Measurements from ENCODE around the gene UFD1. TPM values are rescaled to one million over a fixed set of nuclear protein-coding genes. Genes with fewer than 3 reads are reported as not detected.
A peak's percentile ranks its signal among the peaks of the same experiment; 100 is the strongest.

Gene UFD1
- total and polyA plus RNA-seq, 2 donors (not counting 1 experiment from before 2014, with no cell fraction given) = 41.3 to 86.2 TPM

DNA sequence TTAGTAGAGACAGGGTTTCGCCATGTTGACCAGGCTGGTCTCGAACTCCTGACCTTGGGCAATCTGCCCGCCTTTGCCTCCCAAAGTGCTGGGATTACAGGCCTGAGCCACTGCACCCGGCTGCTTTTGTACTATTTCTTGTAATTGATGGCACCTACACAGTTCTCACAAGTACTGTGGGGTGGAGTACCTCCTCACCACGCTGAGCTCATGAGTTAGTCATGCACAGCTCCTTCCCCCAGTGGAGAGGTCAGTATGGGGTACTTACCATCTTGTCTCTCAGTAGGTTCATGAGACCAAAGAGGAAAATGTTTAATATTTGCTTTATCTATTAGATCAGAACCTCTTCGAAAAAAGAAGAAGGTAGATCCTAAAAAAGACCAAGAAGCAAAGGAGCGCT, 44.6 kb downstream of the UFD1 start:
- no peak for DNase-seq (ENCODE audit: low read depth in 2 of 2)
- H3K36me3 ChIP-seq (ENCODE audit: control insufficient read depth, insufficient read depth, low read length) = peaks cover 9% of the 10 kb centered on the region
- no peak overlapping the region for H3K9ac ChIP-seq (ENCODE audit: insufficient read depth, low read length)
- H3K9me3 ChIP-seq (ENCODE audit: control insufficient read depth, insufficient read depth, low read depth, low read length) = no peaks in the 10 kb centered on the region
- no peak overlapping the region for H2AFZ ChIP-seq (ENCODE audit: low read length)
- no peak overlapping the region for H3K27ac ChIP-seq (ENCODE audit: insufficient read depth, low read length)
- H3K79me2 ChIP-seq (ENCODE audit: control insufficient read depth, insufficient read depth, low read length) = peaks cover 19% of the 10 kb centered on the region
- TF ChIP-seq, protein P1, sequence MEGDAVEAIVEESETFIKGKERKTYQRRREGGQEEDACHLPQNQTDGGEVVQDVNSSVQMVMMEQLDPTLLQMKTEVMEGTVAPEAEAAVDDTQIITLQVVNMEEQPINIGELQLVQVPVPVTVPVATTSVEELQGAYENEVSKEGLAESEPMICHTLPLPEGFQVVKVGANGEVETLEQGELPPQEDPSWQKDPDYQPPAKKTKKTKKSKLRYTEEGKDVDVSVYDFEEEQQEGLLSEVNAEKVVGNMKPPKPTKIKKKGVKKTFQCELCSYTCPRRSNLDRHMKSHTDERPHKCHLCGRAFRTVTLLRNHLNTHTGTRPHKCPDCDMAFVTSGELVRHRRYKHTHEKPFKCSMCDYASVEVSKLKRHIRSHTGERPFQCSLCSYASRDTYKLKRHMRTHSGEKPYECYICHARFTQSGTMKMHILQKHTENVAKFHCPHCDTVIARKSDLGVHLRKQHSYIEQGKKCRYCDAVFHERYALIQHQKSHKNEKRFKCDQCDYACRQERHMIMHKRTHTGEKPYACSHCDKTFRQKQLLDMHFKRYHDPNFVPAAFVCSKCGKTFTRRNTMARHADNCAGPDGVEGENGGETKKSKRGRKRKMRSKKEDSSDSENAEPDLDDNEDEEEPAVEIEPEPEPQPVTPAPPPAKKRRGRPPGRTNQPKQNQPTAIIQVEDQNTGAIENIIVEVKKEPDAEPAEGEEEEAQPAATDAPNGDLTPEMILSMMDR (conservative IDR thresholded peaks at IDR 0.05 in 1 of 2, IDR thresholded peaks at IDR 0.05 in 1 of 2; ENCODE audit: low read depth in 1 of 2, low read length in 2 of 2) = no peak
- TF ChIP-seq EZH2 (IDR thresholded peaks at IDR 0.05; ENCODE audit: low read length, missing control alignments) = no peak
- peaks cover under 1% of the 10 kb centered on the region for H4K20me1 ChIP-seq (ENCODE audit: control insufficient read depth, extremely low read depth, insufficient read depth, low read length)
- H3K4me2 ChIP-seq (ENCODE audit: extremely low read depth, insufficient read depth, low read length) = no peak overlapping the region
- no peak overlapping the region for H3K4me3 ChIP-seq (replicated peaks in 1 of 4; ENCODE audit: control extremely low read depth in 1 of 4, insufficient read depth in 1 of 4, low read depth in 3 of 4, low read length in 4 of 4)
- no peaks in the 10 kb centered on the region for H3K27me3 ChIP-seq (ENCODE audit: control insufficient read depth, insufficient read depth, low read length)
- peaks cover 5% of the 10 kb centered on the region for H3K4me1 ChIP-seq (ENCODE audit: control insufficient read depth, extremely low read depth, insufficient read depth, low read length)

DNA sequence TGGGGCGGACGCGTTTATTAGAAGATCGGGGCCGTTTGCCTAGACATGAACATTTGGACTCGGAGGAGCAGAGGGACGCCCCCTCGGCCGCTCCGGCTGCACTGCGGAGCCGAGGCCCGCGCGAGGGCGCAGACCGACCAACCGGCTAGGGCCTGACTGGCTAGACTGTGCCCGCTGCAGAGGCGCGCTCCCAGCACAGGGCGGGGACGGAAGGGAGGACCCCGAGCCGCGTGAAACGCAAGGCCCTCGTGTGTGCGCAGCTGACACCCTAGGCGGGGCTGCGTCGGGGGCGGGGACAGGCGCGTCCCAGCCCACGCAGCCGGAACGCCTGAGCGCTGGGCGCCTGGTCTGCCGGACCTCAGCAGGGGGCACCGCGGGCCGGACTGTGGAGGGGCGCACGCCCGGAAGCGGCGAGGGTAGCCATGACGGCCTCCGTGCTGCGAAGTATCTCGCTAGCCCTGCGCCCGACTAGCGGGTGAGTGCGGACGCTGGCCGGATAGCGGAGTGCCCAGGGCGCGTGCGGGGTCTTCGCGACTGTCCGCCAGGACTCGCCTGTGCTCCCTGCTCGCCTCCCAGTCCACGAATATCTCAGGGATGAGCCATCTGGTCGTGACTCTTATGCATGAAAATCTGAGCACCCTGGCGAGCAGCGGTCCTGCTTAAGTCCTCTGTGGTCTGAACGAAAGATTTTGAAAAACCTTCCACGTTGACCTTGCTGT, 46.7 kb downstream of the UFD1 start, which contains the start of gene MRPL40:
Gene MRPL40, plus strand, starts transcription at position 413 of the 719 bp plus-strand sequence. Its CDS starts 10 bp downstream, at position 423.
- Histone ChIP-seq H3K36me3 (ENCODE audit: control insufficient read depth, insufficient read depth, low read length) (peaks cover 9% of the 10 kb centered on the region), H3K4me3 (replicated peaks in 1 of 4; ENCODE audit: control extremely low read depth in 1 of 4, insufficient read depth in 1 of 4, low read depth in 3 of 4, low read length in 4 of 4) (peak within 1 kb of the TSS; percentile 91 to 99 (median 96)), H3K9ac (ENCODE audit: insufficient read depth, low read length) (peak within 1 kb of the TSS; percentile 99), H2AFZ (ENCODE audit: low read length) (peak within 1 kb of the TSS; percentile 98), H3K9me3 (ENCODE audit: control insufficient read depth, insufficient read depth, low read depth, low read length) (no peaks in the 10 kb centered on the region), H4K20me1 (ENCODE audit: control insufficient read depth, extremely low read depth, insufficient read depth, low read length) (peaks cover 1% of the 10 kb centered on the region), H3K4me1 (ENCODE audit: control insufficient read depth, extremely low read depth, insufficient read depth, low read length) (peaks cover 5% of the 10 kb centered on the region), H3K4me2 (ENCODE audit: extremely low read depth, insufficient read depth, low read length) (peak within 1 kb of the TSS; percentile 99), H3K27me3 (ENCODE audit: control insufficient read depth, insufficient read depth, low read length) (no peaks in the 10 kb centered on the region), H3K27ac (ENCODE audit: insufficient read depth, low read length) (peak within 1 kb of the TSS; percentile 99), H3K79me2 (ENCODE audit: control insufficient read depth, insufficient read depth, low read length) (peaks cover 38% of the 10 kb centered on the region)
- TF ChIP-seq, protein P1 (conservative IDR thresholded peaks at IDR 0.05 in 1 of 2, IDR thresholded peaks at IDR 0.05 in 1 of 2; ENCODE audit: low read depth in 1 of 2, low read length in 2 of 2) = no peak
- no peak for TF ChIP-seq EZH2 (IDR thresholded peaks at IDR 0.05; ENCODE audit: low read length, missing control alignments)
- peak; percentile 95 for DNase-seq (ENCODE audit: low read depth in 2 of 2)

DNA sequence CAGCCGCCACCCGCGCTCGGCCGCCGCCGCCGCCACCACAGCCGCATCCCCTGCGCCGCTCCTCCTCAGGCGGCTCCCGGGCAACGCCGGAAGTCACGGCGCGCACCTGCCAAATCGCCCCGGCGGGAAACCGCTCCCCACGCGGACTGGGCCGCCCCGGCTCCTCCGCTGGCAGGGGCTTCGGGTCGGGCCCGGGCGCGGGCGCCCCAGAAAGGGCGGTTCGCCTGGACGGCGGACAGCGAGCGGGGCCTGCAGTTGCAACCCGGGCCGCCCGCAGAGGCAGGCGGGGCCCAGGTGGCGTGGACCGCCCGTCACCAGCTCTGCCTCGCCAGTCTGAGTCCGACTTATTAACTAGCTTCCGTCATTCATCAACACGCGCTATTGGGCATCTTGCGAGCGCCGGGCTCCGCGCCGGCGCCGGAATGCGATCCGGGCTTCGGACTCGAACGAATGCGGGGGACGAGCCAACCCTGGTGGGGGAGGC, 47.3 kb downstream of the UFD1 start, which contains the start of gene HIRA:
Gene HIRA, minus strand, starts transcription at position 85 of the 484 bp plus-strand sequence. CDS start 257 bp downstream, outside the sequence.
- Histone ChIP-seq H2AFZ (ENCODE audit: low read length) (peak within 1 kb of the TSS; percentile 98), H3K4me2 (ENCODE audit: extremely low read depth, insufficient read depth, low read length) (peak within 1 kb of the TSS; percentile 100), H4K20me1 (ENCODE audit: control insufficient read depth, extremely low read depth, insufficient read depth, low read length) (peaks cover 1% of the 10 kb centered on the region), H3K9me3 (ENCODE audit: control insufficient read depth, insufficient read depth, low read depth, low read length) (no peaks in the 10 kb centered on the region), H3K4me3 (replicated peaks in 1 of 4; ENCODE audit: control extremely low read depth in 1 of 4, insufficient read depth in 1 of 4, low read depth in 3 of 4, low read length in 4 of 4) (peak within 1 kb of the TSS; percentile 91 to 99 (median 96)), H3K27me3 (ENCODE audit: control insufficient read depth, insufficient read depth, low read length) (no peaks in the 10 kb centered on the region), H3K4me1 (ENCODE audit: control insufficient read depth, extremely low read depth, insufficient read depth, low read length) (peaks cover 5% of the 10 kb centered on the region), H3K27ac (ENCODE audit: insufficient read depth, low read length) (peak within 1 kb of the TSS; percentile 99), H3K79me2 (ENCODE audit: control insufficient read depth, insufficient read depth, low read length) (peaks cover 44% of the 10 kb centered on the region), H3K36me3 (ENCODE audit: control insufficient read depth, insufficient read depth, low read length) (peaks cover 7% of the 10 kb centered on the region), H3K9ac (ENCODE audit: insufficient read depth, low read length) (peak within 1 kb of the TSS; percentile 99)
- peak; percentile 71 to 77 for DNase-seq (ENCODE audit: low read depth in 2 of 2)
- TF ChIP-seq, protein P1 (conservative IDR thresholded peaks at IDR 0.05 in 1 of 2, IDR thresholded peaks at IDR 0.05 in 1 of 2; ENCODE audit: low read depth in 1 of 2, low read length in 2 of 2) = no peak
- TF ChIP-seq EZH2 (IDR thresholded peaks at IDR 0.05; ENCODE audit: low read length, missing control alignments) = no peak

All from fibroblast of lung (primary cell).